Activated CD4-positive, alpha-beta T cell treated with anti-CD3 and anti-CD28 coated beads for 36 hours (primary cell): ENCODE results near the gene ADGRV1. TPM values are rescaled to one million over a fixed set of nuclear protein-coding genes. Genes with fewer than 3 reads are reported as not detected.
A peak's percentile ranks its signal among the peaks of the same experiment; 100 is the strongest.

Experiments
- ATAC-seq: fragments of 200-7000 bp; cut with Tn5 transposase; one replicate; pipeline ENCODE4 v1.10.0; 2021; ENCODE audit warnings: mild to moderate bottlenecking, moderate library complexity
- CTCF ChIA-PET: fragments of 350-600 bp; sonication (Branson Sonifier 250); formaldehyde crosslinking; loops from one replicate; lab custom pipeline; 2021; ENCODE audit warnings: antibody characterized with exemption; lab: Charles Lee
- POLR2A ChIA-PET: fragments of 350-600 bp; sonication (Branson Sonifier 250); formaldehyde crosslinking; loops from one replicate; lab custom pipeline; 2021; ENCODE audit warnings: antibody characterized with exemption, inconsistent platforms; lab: Charles Lee
- DNase-seq: peaks from one replicate; pipeline ENCODE4 v3.0.0-alpha.2; 2020
- H3K27ac Mint-ChIP-seq: one replicate; pipeline ENCODE4 v1.8.0; 2021; ENCODE audit warnings: mixed read lengths
- H3K27me3 Mint-ChIP-seq: one replicate; pipeline ENCODE4 v1.8.0; 2021; ENCODE audit warnings: mixed read lengths
- H3K36me3 Mint-ChIP-seq: one replicate; pipeline ENCODE4 v1.8.0; 2021; ENCODE audit warnings: low read depth, mixed read lengths
- H3K4me1 Mint-ChIP-seq: one replicate; pipeline ENCODE4 v1.8.0; 2021; ENCODE audit warnings: mixed read lengths
- H3K4me3 Mint-ChIP-seq: one replicate; pipeline ENCODE4 v1.8.0; 2021; ENCODE audit warnings: mild to moderate bottlenecking, moderate library complexity, mixed read lengths
- H3K9me3 Mint-ChIP-seq: one replicate; pipeline ENCODE4 v1.8.0; 2021; ENCODE audit warnings: low read depth, mixed read lengths
- intact Hi-C, 2 experiments: fragments of 100-400 bp; cut with DNase I in 1 of 2; cut with micrococcal nuclease in 1 of 2; formaldehyde crosslinking; loops; one replicate each; pipeline versions ENCODE4 v1.14.2 to v1.15.1; 2022 to 2024; cut with DNase I, micrococcal nuclease
- total RNA-seq, 2 experiments: library from RNA; stranded (reverse); gene quantifications; one replicate each; pipeline ENCODE4 v1.2.3, GENCODE V29; 2021

ADGRV1 gene
- total RNA-seq, 2 experiments from 2014 or later, result 0.02 to 0.12 TPM

DNA sequence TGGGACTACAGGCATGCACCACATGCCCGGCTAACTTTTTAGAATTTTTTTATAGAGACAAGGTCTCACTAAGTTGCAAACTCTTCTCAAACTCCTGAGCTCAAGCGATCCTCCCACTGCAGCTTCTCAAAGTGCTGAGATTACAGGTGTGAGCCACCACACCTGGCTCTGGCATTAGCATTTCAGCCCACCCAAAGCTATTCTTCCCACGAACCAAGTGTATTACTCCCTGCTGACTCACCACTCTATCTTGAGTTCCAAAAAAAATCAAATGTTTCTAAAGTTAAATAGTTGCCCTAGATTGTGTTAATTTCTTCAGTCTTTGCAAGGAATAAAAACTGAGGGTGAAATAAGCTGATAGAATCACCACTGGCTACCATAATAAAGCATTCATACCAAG is 619.0 kb downstream of the ADGRV1 start:
- POLR2A ChIA-PET, result no interaction called here
- intact Hi-C loops, result no loop called here

DNA sequence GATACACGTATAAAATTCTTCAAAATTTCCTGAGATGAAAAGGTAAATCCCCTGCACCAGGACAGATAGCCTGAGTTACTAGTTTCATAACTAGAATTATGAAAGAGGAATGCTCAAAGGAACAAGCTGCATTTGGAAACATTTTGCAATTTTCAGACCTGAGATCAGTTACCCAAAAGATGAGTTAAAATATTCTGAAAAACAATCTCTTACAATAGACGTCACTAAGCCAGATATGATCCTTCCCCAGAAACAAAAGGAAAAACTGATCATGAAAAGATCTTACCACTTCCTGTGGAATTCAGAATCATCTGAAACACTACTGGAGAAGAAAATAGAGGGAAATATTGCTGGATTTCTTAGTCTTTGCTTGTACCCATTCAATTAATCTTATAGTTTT is 619.9 kb downstream of the ADGRV1 start:
- Mint-ChIP-seq H3K4me1 (peaks cover 17% of the 10 kb centered on the region), H3K36me3 (no peaks in the 10 kb centered on the region), H3K27me3 (no peaks in the 10 kb centered on the region), H3K9me3 (no peaks in the 10 kb centered on the region), H3K27ac (no peak overlapping the region), H3K4me3 (no peak overlapping the region)
- ChIA-PET CTCF (interaction anchor here (0.7 to 1.6 kb wide), 5 partner anchors 32 to 246 kb away, joined by 3 to 5 read pairs (median 3); no protein-coding TSS in a partner anchor), POLR2A (no interaction called here)
- intact Hi-C loops, result no loop called here
- DNase-seq (no peak), ATAC-seq (no peak)

More for the DNA sequence above, 619.0 kb downstream of the ADGRV1 start:
- ATAC-seq, result no peak
- CTCF ChIA-PET, result interaction anchor here (0.6 to 1.6 kb wide), 2 partner anchors 148 to 246 kb away, joined by 3 read pairs; no protein-coding TSS in a partner anchor
- Mint-ChIP-seq H3K27ac (no peak overlapping the region), H3K4me1 (peaks cover 9% of the 10 kb centered on the region), H3K4me3 (no peak overlapping the region), H3K36me3 (no peaks in the 10 kb centered on the region), H3K27me3 (peaks cover 2% of the 10 kb centered on the region), H3K9me3 (no peaks in the 10 kb centered on the region)
- DNase-seq, result no peak

DNA sequence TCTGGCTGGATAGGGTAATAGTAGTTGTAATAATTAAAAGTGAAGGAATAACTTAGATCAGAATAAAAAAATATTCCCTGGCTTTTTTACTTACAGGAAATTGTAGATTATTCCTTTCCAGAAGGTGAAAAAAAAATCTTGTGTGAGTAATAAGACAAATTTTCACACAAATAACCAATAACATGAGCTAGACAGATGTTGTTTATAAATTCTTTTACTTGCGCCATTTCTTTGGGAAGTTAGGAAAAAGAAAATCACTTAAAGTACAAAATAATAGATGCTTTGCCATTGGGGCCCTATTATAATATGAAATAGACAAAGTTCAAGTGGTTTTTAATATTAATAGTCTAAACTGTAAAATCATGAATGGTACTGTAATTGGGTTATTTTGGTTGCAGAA is 620.4 kb downstream of the ADGRV1 start:
- no peak overlapping the region for H3K4me3 Mint-ChIP-seq
- H3K27me3 Mint-ChIP-seq, result no peaks in the 10 kb centered on the region
- no peak for DNase-seq
- H3K9me3 Mint-ChIP-seq, result no peaks in the 10 kb centered on the region
- CTCF ChIA-PET, result interaction anchor here (0.7 to 1.6 kb wide), 5 partner anchors 31 to 247 kb away, joined by 3 to 5 read pairs (median 3); no protein-coding TSS in a partner anchor
- intact Hi-C loops, result no loop called here
- no peak overlapping the region for H3K27ac Mint-ChIP-seq
- no peaks in the 10 kb centered on the region for H3K36me3 Mint-ChIP-seq
- POLR2A ChIA-PET, result interaction anchor here (0.6 kb wide), 1 partner anchor 101 kb away, joined by 4 read pairs; no protein-coding TSS in a partner anchor
- ATAC-seq, result no peak
- H3K4me1 Mint-ChIP-seq, result peaks cover 23% of the 10 kb centered on the region

DNA sequence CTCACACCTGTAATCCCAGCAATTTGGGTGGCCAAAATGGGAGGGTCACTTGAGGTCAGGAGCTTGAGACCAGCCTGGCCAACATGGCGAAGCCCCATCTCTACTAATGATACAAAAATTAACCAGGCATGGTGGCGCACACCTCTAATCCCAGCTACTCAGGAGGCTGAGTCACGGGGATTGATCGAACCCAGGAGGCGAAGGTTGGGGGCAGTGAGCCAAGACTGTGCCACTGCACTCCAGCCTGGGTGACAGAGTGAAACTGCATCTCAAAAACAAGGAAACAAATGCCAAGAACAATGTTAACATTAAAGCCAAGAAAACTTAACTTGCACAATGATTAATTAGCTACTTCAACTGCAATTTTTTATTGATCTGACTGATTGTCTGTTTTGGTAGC is 621.9 kb downstream of the ADGRV1 start:
- POLR2A ChIA-PET, result no interaction called here
- peaks cover 2% of the 10 kb centered on the region for H3K27me3 Mint-ChIP-seq

DNA sequence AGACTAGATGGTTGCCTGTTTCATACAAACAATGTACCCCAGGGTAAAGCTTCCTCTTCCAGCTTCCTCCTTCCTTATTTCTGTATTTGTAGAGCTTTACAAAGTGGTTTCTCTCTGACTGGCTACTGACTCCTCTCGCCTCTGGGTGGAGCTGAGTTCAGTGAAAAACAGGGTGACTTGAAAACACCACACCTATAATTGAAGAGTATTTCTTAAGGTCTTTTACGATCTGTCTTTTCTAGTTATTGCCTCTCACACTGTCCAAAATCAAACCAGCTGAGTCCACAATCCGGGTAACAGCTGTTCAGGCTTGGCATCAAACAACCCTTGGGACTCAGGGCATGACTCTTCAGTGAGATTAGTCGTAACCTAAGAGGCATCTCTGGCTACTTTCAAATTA is 624.2 kb downstream of the ADGRV1 start:
- no peak overlapping the region for H3K27ac Mint-ChIP-seq
- H3K36me3 Mint-ChIP-seq, result no peaks in the 10 kb centered on the region
- H3K4me1 Mint-ChIP-seq, result peaks cover 20% of the 10 kb centered on the region
- ChIA-PET POLR2A (no interaction called here), CTCF (interaction anchor here (0.6 to 2.0 kb wide), 9 partner anchors 8 to 241 kb away, joined by 3 to 8 read pairs (median 3); no protein-coding TSS in a partner anchor)
- intact Hi-C loops, result no loop called here
- no peaks in the 10 kb centered on the region for H3K9me3 Mint-ChIP-seq
- ATAC-seq, result peak; percentile 42
- no peak overlapping the region for H3K4me3 Mint-ChIP-seq
- no peak for DNase-seq
- peaks cover 12% of the 10 kb centered on the region for H3K27me3 Mint-ChIP-seq

More for the DNA sequence above, 621.9 kb downstream of the ADGRV1 start:
- no peak for DNase-seq
- Mint-ChIP-seq H3K4me1 (peaks cover 23% of the 10 kb centered on the region), H3K4me3 (no peak overlapping the region), H3K9me3 (no peaks in the 10 kb centered on the region), H3K27ac (no peak overlapping the region), H3K36me3 (no peaks in the 10 kb centered on the region)
- intact Hi-C loops, result no loop called here
- CTCF ChIA-PET, result interaction anchor here (1.4 kb wide), 1 partner anchor 239 kb away, joined by 3 read pairs; no protein-coding TSS in a partner anchor
- no peak for ATAC-seq

DNA sequence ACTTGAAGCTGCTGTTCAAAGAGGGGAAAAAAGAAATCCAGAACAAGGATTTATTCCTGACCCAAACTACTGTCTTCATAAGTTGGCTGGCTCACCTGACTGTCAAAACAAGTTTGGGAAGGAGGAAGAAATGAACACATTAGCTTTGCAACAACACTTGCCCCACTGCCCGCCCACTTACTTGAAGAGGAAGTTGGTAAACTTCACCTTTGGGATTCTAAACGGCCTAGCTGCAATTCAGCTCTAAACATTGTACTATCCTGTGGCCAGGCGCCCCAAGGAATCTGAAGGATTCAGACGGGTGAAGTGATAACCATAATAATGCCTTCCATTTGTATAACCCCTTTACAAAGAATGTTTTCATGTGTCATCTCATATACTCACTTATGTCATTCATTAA is 625.1 kb downstream of the ADGRV1 start:
- Mint-ChIP-seq H3K27me3 (peaks cover 12% of the 10 kb centered on the region), H3K4me3 (no peak overlapping the region), H3K4me1 (peaks cover 14% of the 10 kb centered on the region), H3K9me3 (no peaks in the 10 kb centered on the region), H3K27ac (no peak overlapping the region), H3K36me3 (no peaks in the 10 kb centered on the region)
- ATAC-seq, result no peak
- DNase-seq, result no peak
- ChIA-PET CTCF (interaction anchor here (0.7 to 2.0 kb wide), 6 partner anchors 9 to 236 kb away, joined by 3 to 8 read pairs (median 3); no protein-coding TSS in a partner anchor), POLR2A (no interaction called here)
- intact Hi-C loops, result no loop called here

DNA sequence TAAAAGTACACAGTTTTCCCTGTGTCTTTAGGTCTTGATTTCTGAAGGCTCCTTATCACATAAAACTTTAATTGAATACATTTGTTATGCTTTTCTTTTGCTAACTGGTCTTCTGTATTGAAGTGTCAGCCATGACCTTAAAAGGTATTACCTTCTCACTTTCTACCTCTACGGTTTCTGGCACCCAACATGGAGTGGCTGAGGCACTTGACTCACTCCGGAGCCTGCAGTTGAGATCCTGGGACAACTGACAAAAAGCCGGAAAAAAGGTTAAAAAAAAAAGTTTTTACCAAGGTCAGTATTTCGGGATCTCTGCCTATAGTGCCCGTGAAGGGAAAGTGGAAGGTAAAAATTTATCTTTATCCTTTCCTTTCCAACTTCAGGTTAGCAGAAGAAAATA is 627.5 kb downstream of the ADGRV1 start:
- no peak for DNase-seq
- ChIA-PET CTCF (no interaction called here), POLR2A (no interaction called here)
- intact Hi-C loops, result no loop called here
- Mint-ChIP-seq H3K27ac (no peak overlapping the region), H3K27me3 (peaks cover 15% of the 10 kb centered on the region), H3K4me1 (peaks cover 14% of the 10 kb centered on the region), H3K9me3 (no peaks in the 10 kb centered on the region), H3K4me3 (no peak overlapping the region), H3K36me3 (no peaks in the 10 kb centered on the region)
- ATAC-seq, result no peak

DNA sequence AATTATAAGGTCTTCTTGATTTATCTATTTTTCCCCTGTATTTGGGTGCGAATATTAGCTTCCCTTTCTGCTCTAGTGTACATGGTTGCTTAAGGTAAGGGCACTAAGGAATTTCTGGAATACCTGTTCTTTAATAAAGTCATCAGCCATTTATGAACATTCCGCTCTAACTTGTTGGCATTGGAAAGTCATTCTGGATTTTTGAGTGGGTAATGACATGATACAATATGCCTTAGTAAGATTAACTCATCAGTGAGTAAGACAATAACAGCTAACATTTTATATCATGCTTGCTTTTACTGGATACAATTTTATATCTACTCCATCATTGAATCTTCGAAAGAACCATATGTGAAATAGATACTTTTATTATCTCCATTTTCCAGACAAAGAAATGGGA is 628.4 kb downstream of the ADGRV1 start:
- Mint-ChIP-seq H3K4me1 (peaks cover 14% of the 10 kb centered on the region), H3K27ac (no peak overlapping the region), H3K36me3 (no peaks in the 10 kb centered on the region), H3K4me3 (no peak overlapping the region), H3K9me3 (no peaks in the 10 kb centered on the region), H3K27me3 (peaks cover 15% of the 10 kb centered on the region)
- ATAC-seq, result no peak
- ChIA-PET POLR2A (no interaction called here), CTCF (interaction anchor here (0.6 to 1.2 kb wide), 3 partner anchors 180 to 232 kb away, joined by 3 to 7 read pairs (median 4); no protein-coding TSS in a partner anchor)
- intact Hi-C loops, result no loop called here
- no peak for DNase-seq

DNA sequence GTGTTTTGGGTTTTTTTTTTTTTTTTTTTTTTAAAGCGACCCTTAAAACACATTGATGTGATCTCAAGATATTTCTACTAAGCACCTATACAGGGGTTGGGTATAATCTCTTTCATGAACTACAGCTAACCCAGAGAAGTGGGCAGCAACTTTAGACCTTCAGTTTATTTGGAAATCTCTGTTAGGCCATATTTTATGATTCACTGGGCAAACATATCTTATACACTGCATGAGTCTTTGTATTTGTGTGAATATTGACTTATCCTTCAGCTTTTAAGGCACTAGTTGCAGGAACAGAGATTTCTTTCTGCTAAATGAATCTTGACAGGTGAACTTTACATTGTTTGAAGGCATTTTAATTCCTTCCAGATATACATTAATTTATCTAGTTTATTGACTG is 630.2 kb downstream of the ADGRV1 start:
- intact Hi-C loops, result no loop called here
- Mint-ChIP-seq H3K4me1 (peaks cover 3% of the 10 kb centered on the region), H3K27me3 (peaks cover 15% of the 10 kb centered on the region), H3K36me3 (no peaks in the 10 kb centered on the region), H3K27ac (no peak overlapping the region), H3K9me3 (no peaks in the 10 kb centered on the region), H3K4me3 (no peak overlapping the region)
- ATAC-seq, result no peak
- POLR2A ChIA-PET, result no interaction called here
- CTCF ChIA-PET, result interaction anchor here (0.6 to 1.5 kb wide), 5 partner anchors 46 to 310 kb away, joined by 3 to 4 read pairs (median 3); no protein-coding TSS in a partner anchor
- DNase-seq, result no peak

DNA sequence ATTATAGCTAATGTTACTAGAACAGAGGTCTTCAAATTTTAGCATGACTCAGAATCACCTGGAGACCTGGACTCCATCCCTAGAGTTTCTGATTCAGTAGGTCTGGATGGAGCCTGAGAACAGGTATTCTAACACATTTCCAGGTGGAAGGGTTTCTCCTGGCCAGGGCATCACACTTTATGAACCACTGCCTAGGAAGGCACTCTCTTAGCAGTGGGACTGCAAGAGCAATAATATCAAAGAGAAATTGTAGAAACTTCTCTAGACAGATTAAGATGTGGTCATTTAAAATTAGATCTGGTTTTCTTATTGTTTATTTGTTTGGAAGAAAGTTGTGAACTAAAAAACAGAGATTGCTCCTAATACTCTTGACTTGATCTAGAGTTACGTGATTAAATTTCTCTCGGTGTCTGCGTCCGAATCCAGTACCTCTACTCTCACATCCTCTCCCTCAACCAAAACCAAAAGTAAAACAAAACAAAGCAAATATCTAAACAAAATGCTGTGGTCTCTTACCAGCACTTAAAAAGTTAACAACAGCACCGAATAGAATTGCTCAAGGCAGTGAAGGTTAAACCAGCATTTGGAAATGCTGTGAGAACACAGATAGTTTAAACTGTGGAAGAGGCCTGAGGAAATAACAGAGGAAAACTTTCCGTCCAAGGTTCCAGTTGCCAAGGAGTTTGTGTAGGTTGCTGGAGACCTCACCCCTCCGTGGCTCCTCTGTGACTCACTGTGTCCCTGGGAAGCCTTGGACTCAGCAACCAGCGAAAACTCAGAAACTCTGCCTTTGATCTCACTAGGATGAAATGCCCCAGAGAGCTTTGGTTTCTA is 631.1 kb downstream of the ADGRV1 start:
- ATAC-seq (no peak), DNase-seq (no peak)
- Mint-ChIP-seq H3K9me3 (no peaks in the 10 kb centered on the region), H3K4me1 (no peaks in the 10 kb centered on the region), H3K27ac (no peak overlapping the region), H3K4me3 (no peak overlapping the region), H3K27me3 (peaks cover 15% of the 10 kb centered on the region), H3K36me3 (no peaks in the 10 kb centered on the region)
- POLR2A ChIA-PET, result no interaction called here
- CTCF ChIA-PET, result interaction anchor here (1.5 kb wide), 1 partner anchor 195 kb away, joined by 4 read pairs; no protein-coding TSS in a partner anchor
- intact Hi-C loops, result no loop called here

DNA sequence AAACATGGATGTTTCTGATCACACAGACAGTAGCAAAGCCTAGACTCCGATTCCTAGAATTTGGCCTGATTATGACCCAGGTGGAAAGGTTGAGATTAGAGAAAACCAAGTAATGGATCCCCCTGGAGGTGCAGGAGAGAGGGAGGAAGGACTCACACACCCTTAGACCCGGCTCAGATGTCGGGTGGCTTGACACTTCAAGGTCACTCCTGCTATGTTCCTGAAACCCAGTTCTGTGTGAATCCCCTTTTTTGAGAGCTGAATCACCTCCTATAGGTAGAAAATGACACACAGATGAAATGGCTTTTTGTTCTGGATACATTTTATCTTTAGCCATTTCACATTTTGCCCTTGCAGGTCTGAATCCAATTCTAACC is 631.7 kb downstream of the ADGRV1 start:
- CTCF ChIA-PET, result interaction anchor here (1.5 kb wide), 1 partner anchor 195 kb away, joined by 4 read pairs; no protein-coding TSS in a partner anchor
- POLR2A ChIA-PET, result no interaction called here
- Mint-ChIP-seq H3K27ac (no peak overlapping the region), H3K4me3 (no peak overlapping the region), H3K27me3 (peaks cover 15% of the 10 kb centered on the region), H3K36me3 (no peaks in the 10 kb centered on the region), H3K9me3 (no peaks in the 10 kb centered on the region), H3K4me1 (no peaks in the 10 kb centered on the region)
- no peak for ATAC-seq
- intact Hi-C loops, result no loop called here
- no peak for DNase-seq
